ENCODE measurements around the gene WNT2B. TPM values are rescaled to one million over a fixed set of nuclear protein-coding genes. Genes with fewer than 3 reads are reported as not detected.

WNT2B gene
- total and polyA plus RNA-seq, 11 donors, result 0.71 to 16.2 (median 2.0) TPM

GRCh38 chr1:112506731-112507130 is 2.0 kb upstream of the WNT2B start:
- H3K27me3 ChIP-seq, result peaks cover 0 to 57% (median 11%) of the 10 kb centered on the region in 9 donors
- intact Hi-C loops (cut with DNase I), result loop anchor here in 7 of 10 donors (10.0 kb wide), 3 partner anchors 108 to 198 kb away; partner anchors contain the start of genes RHOC (in 4 of the 7), CAPZA1 (in 2 of the 7), MOV10 (in 2 of the 7) and ST7L (in 2 of the 7)
- no peak overlapping the region for H3K27ac ChIP-seq
- WGBS, 4 donors, result 91 to 93% (median 92%) methylated on average over 8 of the region's 8 CpGs
- no peak for DNase-seq
- TF ChIP-seq CTCF (IDR thresholded peaks at IDR 0.05) (no peak), POLR2A (IDR thresholded peaks at IDR 0.05) (no peak)
- no peaks in the 10 kb centered on the region for H3K9me3 ChIP-seq
- H3K4me3 ChIP-seq, result no peak overlapping the region
- no peaks in the 10 kb centered on the region for H3K36me3 ChIP-seq
- peaks cover 0 to 38% (median 26%) of the 10 kb centered on the region in 12 donors for H3K4me1 ChIP-seq
- ATAC-seq, result no peak

- Histone ChIP-seq H3K4me3 (peak overlapping the region in 1 of 12 donors; percentile 67), H3K4me1 (peaks cover 0 to 32% (median 22%) of the 10 kb centered on the region in 12 donors), H3K27me3 (peaks cover 0 to 50% (median 11%) of the 10 kb centered on the region in 9 donors), H3K27ac (no peak overlapping the region), H3K9me3 (no peaks in the 10 kb centered on the region), H3K36me3 (no peaks in the 10 kb centered on the region)
- intact Hi-C loops (cut with DNase I), result loop anchor here in 7 of 10 donors (10.0 kb wide), 3 partner anchors 107 to 197 kb away; partner anchors contain the start of genes RHOC (in 4 of the 7), CAPZA1 (in 2 of the 7), MOV10 (in 2 of the 7) and ST7L (in 2 of the 7)
- DNase-seq, result no peak
- no peak for ATAC-seq
- TF ChIP-seq POLR2A (IDR thresholded peaks at IDR 0.05) (no peak), CTCF (IDR thresholded peaks at IDR 0.05) (no peak)
- WGBS, 4 donors, result 69 to 79% (median 77%) methylated on average over 9 of the region's 9 CpGs
These were observed 1.4 kb upstream of the WNT2B start for GRCh38 chr1:112507336-112507735.

- peaks cover 0 to 26% (median 18%) of the 10 kb centered on the region in 12 donors for H3K4me1 ChIP-seq
- no peak overlapping the region for H3K27ac ChIP-seq
- TF ChIP-seq CTCF (IDR thresholded peaks at IDR 0.05), result no peak
- TF ChIP-seq POLR2A (IDR thresholded peaks at IDR 0.05), result no peak
- H3K36me3 ChIP-seq, result no peaks in the 10 kb centered on the region
- 0 to 6% (median 2%) methylated on average over 7 to 15 of the region's 15 CpGs for WGBS, 4 donors
- H3K4me3 ChIP-seq, result peak overlapping the region in 11 of 12 donors; percentile 18 to 67 (median 56)
- peaks cover 0 to 46% (median 11%) of the 10 kb centered on the region in 9 donors for H3K27me3 ChIP-seq
- ATAC-seq (no peak), DNase-seq (no peak)
- H3K9me3 ChIP-seq, result no peaks in the 10 kb centered on the region
- intact Hi-C loops (cut with DNase I), result loop anchor here in 7 of 10 donors (10.0 kb wide), 3 partner anchors 107 to 197 kb away; partner anchors contain the start of genes RHOC (in 4 of the 7), CAPZA1 (in 2 of the 7), MOV10 (in 2 of the 7) and ST7L (in 2 of the 7)
These were observed 866 bp upstream of the WNT2B start for GRCh38 chr1:112507921-112508277.

DNA sequence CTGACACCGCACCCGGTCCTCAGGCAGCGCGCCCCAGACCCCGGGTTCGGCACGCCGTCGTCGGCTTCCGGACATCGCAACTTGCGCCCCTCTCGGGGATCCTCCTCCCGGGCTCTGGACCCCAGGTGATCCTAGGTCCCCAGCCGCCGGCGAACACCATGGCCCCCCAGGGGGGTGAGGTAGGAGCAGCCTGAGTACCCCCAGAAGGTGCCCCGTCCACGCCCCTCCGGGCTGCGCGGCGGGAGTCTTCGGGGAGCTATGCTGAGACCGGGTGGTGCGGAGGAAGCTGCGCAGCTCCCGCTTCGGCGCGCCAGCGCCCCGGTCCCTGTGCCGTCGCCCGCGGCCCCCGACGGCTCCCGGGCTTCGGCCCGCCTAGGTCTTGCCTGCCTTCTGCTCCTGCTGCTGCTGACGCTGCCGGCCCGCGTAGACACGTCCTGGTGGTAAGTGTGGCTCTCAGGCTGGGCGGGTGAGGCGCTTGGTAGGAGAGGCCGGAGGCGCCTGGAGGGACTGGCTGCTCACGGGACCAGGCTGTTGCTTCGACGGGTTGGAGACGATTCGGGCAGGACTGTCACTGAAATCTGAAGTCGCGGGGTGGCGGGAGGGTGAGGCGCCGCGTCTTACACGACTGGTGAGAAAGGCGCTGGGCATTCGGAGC is 367 bp downstream of the WNT2B start:
- Histone ChIP-seq H3K36me3 (no peaks in the 10 kb centered on the region), H3K4me3 (peak overlapping the region; percentile 18 to 67 (median 56)), H3K4me1 (peaks cover 0 to 24% (median 13%) of the 10 kb centered on the region in 12 donors), H3K27ac (no peak overlapping the region), H3K9me3 (no peaks in the 10 kb centered on the region), H3K27me3 (peaks cover 0 to 37% (median 11%) of the 10 kb centered on the region in 9 donors)
- peak in 2 of 5 donors; percentile 28 to 63 for DNase-seq
- intact Hi-C loops (cut with DNase I), result loop anchor here in 7 of 10 donors (10.0 kb wide), 3 partner anchors 106 to 196 kb away; partner anchors contain the start of genes RHOC (in 4 of the 7), CAPZA1 (in 2 of the 7), MOV10 (in 2 of the 7) and ST7L (in 2 of the 7)
- no peak for TF ChIP-seq CTCF (IDR thresholded peaks at IDR 0.05)
- no peak for TF ChIP-seq POLR2A (IDR thresholded peaks at IDR 0.05)
- WGBS, 4 donors, result 9 to 50% (median 17%) methylated on average over 18 to 66 of the region's 66 CpGs
- ATAC-seq, result peak in 2 of 4 donors; percentile 7 to 9

All from heart left ventricle (tissue), 16 donors.